ENCODE measurements around the gene FAM241B.

Gene FAM241B

DNA sequence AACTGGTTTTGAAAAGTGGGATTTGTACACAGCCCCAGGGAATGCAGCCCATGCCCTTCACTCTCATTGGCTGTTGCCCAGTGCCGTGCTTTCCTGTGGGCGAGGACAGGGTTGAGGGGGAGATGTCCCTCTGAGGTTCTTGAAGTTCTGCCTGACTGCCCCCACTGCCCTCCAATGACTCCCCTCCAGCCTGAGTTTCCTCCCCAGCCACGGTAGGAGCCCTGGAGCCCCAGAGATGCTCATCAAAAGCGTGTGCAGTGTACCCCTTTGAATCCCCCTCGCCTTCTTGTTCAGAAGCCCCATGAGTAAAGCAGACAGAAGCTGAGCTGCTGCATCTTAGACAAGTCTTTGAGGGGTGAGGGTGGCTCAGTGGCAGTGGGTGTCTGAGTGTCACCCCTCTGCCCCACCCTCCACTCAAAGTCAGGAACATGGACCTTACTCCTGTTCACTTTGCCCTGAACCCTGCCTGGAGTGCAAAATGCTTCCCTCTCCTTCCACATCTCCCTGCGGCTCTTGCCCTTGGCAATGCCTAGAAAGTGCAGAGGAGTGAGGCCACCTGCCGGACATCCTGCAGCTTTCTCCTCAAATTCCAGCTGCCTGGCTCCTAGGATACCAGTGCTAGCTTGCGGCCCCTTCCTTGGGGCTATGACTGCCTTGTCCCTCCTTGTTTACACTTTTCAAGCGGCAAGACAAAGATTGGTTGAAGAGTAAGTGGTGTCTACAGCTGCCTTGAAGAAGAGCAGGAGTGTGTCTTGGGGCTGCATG is 19.9 kb downstream of the FAM241B start:
- DNase-seq: no peak

GRCh38 chr10:69650589-69651261 is 20.7 kb downstream of the FAM241B start:
- DNase-seq: no peak

- no peak for DNase-seq
Observed at GRCh38 chr10:69651362-69651761, 21.3 kb downstream of the FAM241B start.

DNA sequence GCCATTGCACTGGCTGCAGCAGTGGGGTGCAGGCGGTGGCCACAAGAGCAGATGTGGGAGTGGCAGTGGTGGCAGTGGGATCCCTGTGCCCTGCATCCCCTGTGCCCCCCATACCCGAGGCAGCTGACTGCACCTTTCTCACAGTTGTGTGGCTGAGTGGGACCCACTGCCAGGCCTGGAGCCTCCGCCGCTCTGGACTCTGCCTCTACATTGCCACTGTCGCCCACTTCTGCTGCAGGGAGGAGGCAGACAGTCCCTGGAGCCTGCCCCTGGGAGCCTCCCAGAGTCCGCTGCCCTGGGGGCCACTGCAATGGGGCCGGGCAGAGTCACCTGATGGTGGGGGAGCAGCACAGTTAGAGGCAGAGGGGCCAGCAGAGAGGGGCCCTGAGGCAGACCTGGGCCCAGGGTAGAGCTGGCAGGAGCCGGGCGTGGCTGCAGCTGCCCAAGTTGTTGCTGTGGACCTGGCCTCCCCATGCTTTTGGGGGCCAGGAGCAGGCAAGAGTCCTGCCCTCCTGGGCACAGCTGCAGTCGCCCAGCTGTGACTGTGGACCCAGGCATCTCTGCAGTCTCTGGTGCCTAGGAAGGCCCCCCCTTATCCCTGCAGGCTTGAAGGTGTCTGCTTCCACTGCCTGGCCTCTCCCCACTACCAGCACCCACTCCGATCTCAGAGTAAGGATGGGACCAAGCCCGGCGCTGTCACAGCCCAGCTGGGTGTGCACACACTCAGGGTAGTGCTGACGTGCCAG is 22.2 kb downstream of the FAM241B start:
- no peak for DNase-seq

- no peak for DNase-seq
Observed at GRCh38 chr10:69652857-69653199, 22.8 kb downstream of the FAM241B start.

DNA sequence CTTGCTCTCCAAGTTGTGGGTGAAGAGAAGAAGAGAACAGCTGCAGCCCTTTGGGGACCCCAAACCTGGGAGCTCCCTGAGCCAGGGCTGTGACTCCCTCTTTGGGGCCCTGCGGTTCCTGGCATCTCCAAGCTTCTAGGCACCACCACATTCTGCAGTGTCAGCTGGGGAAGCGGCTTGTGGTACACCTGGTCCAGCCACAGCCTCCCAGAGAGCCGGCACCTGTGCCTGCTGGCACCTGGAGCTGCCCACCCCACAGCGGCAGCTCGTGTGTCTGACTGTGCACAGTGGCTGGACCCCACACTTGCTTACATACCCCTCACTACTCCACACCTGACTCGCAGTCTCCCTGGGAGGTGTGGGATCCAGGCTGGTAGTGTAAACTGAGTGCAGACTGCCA is 23.5 kb downstream of the FAM241B start:
- DNase-seq: no peak

GRCh38 chr10:69655124-69655867 is 25.2 kb downstream of the FAM241B start:
- no peak for DNase-seq

DNA sequence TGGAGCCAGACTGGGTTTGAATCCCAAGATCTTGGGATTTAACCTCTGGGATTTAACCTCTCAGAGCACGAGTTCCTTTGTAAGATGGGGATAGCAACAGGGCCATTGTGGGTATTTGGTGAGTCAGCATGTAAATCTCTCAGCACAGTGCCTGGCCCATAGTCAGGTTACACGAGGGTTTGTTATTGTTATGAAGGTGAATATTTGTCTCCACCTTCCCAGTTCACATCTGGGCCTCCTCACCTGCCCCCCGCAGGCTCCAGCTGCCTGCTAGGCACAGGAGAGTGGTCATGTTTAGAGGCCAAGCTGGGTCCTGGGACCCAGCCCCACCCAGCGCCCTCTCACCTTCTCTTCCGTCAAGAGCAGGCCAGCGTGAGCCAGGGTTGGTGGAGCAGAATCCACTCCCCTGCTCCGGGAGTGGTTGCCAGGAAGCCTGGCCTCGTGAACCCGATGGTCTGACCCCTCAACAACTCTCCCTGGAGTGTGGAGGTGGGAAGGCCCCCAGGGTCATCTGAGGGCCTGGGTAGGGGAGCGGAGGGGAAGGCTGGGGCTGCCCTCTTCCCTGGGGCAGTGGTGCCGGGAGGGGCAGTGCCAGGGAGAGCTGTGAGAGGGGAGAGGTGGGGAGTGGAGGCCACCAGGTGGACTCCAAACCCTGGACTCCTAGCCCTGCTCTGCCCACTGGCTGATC is 26.0 kb downstream of the FAM241B start:
- no peak for DNase-seq

GRCh38 chr10:69656742-69657269 is 26.8 kb downstream of the FAM241B start:
- DNase-seq: peak; percentile 1

DNA sequence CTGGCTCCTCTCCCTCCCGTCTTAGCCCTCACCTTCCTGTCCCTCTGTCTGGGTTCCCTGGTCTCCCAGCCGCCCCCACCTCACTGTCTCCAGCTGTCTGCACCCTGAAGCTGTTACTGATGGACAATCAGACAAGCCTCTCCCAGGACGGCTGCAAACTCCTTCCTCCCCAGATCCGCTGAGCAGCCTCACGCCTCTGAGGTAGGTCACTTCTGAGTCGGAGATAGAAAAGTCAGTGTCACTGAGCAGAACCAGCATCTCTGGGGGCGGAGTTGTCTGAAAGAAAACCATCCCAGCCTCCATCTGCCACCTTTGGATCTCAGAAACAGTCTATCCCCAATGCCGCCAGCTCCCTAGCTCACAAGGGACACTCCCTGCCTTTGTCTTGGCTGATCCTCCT is 27.4 kb downstream of the FAM241B start:
- no peak for DNase-seq

- DNase-seq: no peak
Observed at GRCh38 chr10:69657866-69658265, 27.8 kb downstream of the FAM241B start.

GRCh38 chr10:69659241-69660038 is 29.4 kb downstream of the FAM241B start:
- no peak for DNase-seq

DNA sequence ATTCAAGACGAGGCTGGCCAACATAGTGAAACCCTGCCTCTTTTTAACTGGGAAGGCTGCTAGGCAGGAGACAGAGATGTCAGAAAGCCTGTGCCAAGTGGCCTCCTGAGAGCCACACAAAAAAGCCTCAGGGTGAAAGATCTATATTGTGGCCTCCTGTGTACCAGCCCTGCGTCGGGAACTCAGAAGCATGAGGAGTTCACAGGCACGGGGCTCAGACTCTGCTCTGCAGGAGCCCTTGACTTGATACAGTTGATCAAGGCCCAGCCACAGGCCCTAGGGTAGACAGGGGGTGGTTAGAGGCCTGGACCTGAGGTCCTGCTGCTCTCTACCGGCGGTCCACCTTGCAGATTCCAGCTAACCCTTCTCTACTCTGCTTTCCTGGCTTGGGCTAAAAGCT is 30.2 kb downstream of the FAM241B start:
- no peak for DNase-seq

DNA sequence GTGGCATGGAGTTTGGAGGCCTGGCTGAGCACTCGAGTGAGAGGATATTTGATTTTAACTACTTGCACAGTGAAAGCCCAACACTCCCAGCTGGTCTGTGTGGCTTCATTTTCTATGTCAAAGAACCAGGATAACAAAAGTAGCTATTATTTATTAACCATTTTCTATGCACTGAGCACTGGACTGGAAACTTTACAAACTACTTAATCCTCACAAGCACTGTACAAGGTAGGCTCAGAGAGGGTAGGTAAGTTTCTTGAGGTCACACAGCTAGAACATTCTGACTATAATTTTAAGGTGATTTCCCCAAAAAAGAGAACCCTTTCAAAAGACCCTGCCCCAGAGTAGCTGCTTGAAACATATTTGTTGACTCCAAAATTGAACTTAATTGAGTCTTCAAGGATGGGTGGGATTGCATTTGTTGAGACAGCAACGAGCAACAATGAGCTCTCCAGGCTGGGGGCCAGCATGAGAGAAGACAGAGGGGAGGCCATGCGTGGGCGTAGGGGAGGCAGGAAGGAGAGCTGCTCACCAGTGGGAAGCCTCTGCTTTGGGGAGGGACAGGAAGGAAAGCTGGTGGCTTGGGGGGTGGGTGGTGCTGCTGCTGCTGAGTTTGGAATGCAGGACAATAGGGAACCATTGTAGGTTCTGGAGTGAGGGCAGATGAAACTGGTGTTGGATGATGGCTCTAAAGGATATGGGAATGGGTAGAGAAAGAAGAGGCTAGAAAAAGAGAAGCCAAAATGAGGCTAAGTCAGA is 31.5 kb downstream of the FAM241B start:
- no peak for DNase-seq

GRCh38 chr10:69662173-69662877 is 32.3 kb downstream of the FAM241B start:
- DNase-seq: no peak

- DNase-seq: no peak
Observed at GRCh38 chr10:69662901-69663300, 32.9 kb downstream of the FAM241B start.

DNA sequence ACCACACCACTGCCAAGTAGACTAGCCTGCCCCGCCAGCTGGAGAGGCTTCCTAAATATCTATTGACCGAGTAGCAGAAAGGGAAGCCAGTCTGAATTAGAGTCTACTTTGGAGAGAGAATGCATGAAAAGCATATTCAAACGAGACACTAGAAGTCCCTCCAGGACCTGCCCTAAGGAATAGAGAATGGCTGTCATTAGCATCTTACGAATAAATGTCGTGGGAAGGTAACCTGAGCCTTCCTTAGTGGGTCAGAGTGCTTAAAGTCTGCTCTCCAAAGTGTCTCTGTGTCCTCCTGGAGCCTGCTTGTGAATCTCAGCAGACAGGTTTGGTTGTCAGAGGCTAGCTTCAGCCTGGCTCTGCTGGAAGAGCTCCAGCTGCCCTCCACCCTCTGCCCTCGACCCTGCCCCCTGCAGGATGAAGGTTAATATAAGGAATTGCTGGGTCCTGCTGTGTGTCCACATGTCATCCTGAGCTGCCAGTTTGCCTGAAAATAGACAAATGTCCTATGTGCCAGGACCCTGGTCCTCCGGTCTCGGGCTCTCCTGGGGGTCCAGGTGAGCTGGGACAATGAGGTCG is 33.4 kb downstream of the FAM241B start:
- no peak for DNase-seq

GRCh38 chr10:69665474-69666320 is 35.6 kb downstream of the FAM241B start:
- DNase-seq: no peak

GRCh38 chr10:69666756-69667155 is 36.7 kb downstream of the FAM241B start:
- DNase-seq: no peak

Measured in NCI-H1694 treated with DMSO at 0.1 percent for 48 hours (cell line).